Measurements from ENCODE around the gene TTL.

DNA sequence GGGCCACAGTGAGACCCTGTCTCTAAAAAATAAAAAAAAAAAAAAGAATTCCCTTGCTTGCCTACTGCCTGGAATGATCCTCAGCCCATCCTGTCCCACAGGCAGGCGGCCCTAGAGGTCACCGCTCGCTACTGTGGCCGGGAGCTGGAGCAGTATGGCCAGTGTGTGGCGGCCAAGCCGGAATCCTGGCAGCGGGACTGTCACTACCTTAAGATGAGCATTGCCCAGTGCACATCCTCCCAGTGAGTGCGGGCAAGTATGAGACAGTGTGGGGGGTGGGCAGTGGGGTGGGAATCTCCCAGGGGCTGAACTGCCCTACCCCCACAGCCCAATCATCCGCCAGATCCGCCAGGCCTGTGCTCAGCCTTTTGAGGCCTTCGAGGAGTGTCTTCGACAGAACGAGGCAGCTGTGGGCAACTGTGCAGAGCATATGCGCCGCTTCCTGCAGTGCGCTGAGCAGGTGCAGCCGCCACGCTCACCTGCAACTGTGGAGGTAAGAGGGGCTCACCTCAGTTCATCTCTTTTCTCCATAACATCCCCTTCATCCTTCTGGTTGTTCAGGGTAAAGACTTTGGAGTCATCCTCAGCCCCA is 104.0 kb downstream of the TTL start:
- no peak for TF ChIP-seq POLR2A (IDR thresholded peaks at IDR 0.05)
- TF ChIP-seq, protein P1, sequence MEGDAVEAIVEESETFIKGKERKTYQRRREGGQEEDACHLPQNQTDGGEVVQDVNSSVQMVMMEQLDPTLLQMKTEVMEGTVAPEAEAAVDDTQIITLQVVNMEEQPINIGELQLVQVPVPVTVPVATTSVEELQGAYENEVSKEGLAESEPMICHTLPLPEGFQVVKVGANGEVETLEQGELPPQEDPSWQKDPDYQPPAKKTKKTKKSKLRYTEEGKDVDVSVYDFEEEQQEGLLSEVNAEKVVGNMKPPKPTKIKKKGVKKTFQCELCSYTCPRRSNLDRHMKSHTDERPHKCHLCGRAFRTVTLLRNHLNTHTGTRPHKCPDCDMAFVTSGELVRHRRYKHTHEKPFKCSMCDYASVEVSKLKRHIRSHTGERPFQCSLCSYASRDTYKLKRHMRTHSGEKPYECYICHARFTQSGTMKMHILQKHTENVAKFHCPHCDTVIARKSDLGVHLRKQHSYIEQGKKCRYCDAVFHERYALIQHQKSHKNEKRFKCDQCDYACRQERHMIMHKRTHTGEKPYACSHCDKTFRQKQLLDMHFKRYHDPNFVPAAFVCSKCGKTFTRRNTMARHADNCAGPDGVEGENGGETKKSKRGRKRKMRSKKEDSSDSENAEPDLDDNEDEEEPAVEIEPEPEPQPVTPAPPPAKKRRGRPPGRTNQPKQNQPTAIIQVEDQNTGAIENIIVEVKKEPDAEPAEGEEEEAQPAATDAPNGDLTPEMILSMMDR (IDR thresholded peaks at IDR 0.05) = no peak

All from esophagus squamous epithelium (tissue), 4 donors.